Endothelial cell of umbilical vein (primary cell): Measurements from ENCODE around the gene PSMC2. TPM values are rescaled to one million over a fixed set of nuclear protein-coding genes. Genes with fewer than 3 reads are reported as not detected.

Experiments
- Bru-seq: library from RNA; stranded (reverse); fragments of 400-500 nt; gene quantifications from one replicate; lab custom pipeline; 2021; lab: Mats Ljungman, UMichigan
- BruChase-seq, 2 experiments: library from RNA; stranded (reverse); fragments of 400-500 nt; gene quantifications; one replicate each; lab custom pipeline; 2021; lab: Mats Ljungman, UMichigan
- BruUV-seq: library from RNA; stranded (reverse); fragments of 400-500 nt; replicated peaks from 2 replicates; lab custom pipeline; 2021; lab: Mats Ljungman, UMichigan
- CTCF ChIA-PET: fragments of 300-600, 350-600 bp; sonication (Branson Sonifier 250); formaldehyde crosslinking; loops from one replicate; lab custom pipeline; 2021; ENCODE audit warnings: antibody characterized with exemption, inconsistent platforms; lab: Charles Lee
- POLR2A ChIA-PET: fragments of 300-600, 350-600 bp; sonication (Branson Sonifier 250); formaldehyde crosslinking; loops from one replicate; lab custom pipeline; 2021; ENCODE audit warnings: antibody characterized with exemption, inconsistent platforms; lab: Charles Lee
- DNase-seq: peaks from one replicate; pipeline ENCODE4 v3.0.0-alpha.2; 2011; ENCODE audit warnings: low read depth, low spot score
- FAIRE-seq: peaks from 2 replicates; lab custom pipeline; 2011; peaks lifted over from hg19 to GRCh38; lab: Jason Lieb, UNC
- H2AFZ ChIP-seq: 2 replicates; pipeline ENCODE4 v1.6.0; 2012; ENCODE audit warnings: low read depth, low read length, control low read depth, inconsistent platforms
- H3K27ac ChIP-seq: 2 replicates; pipeline ENCODE4 v1.5.1; 2011; ENCODE audit warnings: low read depth, mild to moderate bottlenecking, control low read depth, low read length, moderate library complexity; ENCODE audit not compliant: insufficient read depth
- H3K27me3 ChIP-seq, 2 experiments: 2 replicates each; pipeline versions ENCODE4 v1.6.0 to v1.6.1; 2011; ENCODE audit warnings: low read length in 2 of 2, mixed read lengths in 1 of 2; ENCODE audit not compliant: control insufficient read depth in 2 of 2, insufficient read depth in 2 of 2
- H3K36me3 ChIP-seq, 2 experiments: 2 replicates in 1 of 2; 3 replicates in 1 of 2; pipeline ENCODE4 v1.5.1; 2011; ENCODE audit warnings: low read length in 2 of 2, mild to moderate bottlenecking in 1 of 2, moderate library complexity in 1 of 2; ENCODE audit not compliant: control insufficient read depth in 2 of 2, insufficient read depth in 2 of 2; ENCODE audit errors: extremely low read depth in 1 of 2
- H3K4me1 ChIP-seq: 3 replicates; pipeline ENCODE4 v1.5.1; 2011; ENCODE audit warnings: mild to moderate bottlenecking, low read length; ENCODE audit not compliant: control insufficient read depth, insufficient read depth; ENCODE audit errors: extremely low read depth
- H3K4me2 ChIP-seq: 2 replicates; pipeline ENCODE4 v1.6.1; 2011; ENCODE audit warnings: low read length, control low read depth, mixed read lengths; ENCODE audit not compliant: insufficient read depth
- H3K4me3 ChIP-seq, 3 experiments: fragments of 200-600 bp in 1 of 3; sonication (generic), shearing (Covaris generic) in 1 of 3; replicated peaks in 1 of 3; 2 replicates each; pipeline ENCODE4 v1.5.1; 2011 to 2016; ENCODE audit warnings: control low read depth in 3 of 3, low read length in 3 of 3, mild to moderate bottlenecking in 2 of 3, inconsistent platforms in 1 of 3, low read depth in 1 of 3, moderate library complexity in 1 of 3; ENCODE audit not compliant: insufficient read depth in 1 of 3
- H3K79me2 ChIP-seq: 2 replicates; pipeline ENCODE4 v1.6.0; 2012; ENCODE audit warnings: low read length, inconsistent platforms; ENCODE audit not compliant: control insufficient read depth, insufficient read depth
- H3K9ac ChIP-seq: replicated peaks from 2 replicates; pipeline ENCODE3; 2011; ENCODE audit warnings: low read length, control low read depth; ENCODE audit not compliant: insufficient read depth; ENCODE audit errors: extremely low read depth
- H3K9me1 ChIP-seq: replicated peaks from 3 replicates; pipeline ENCODE4 v1.6.0; 2011; ENCODE audit warnings: mild to moderate bottlenecking, low read length; ENCODE audit not compliant: control insufficient read depth, insufficient read depth; ENCODE audit errors: extremely low read depth
- H3K9me3 ChIP-seq: replicated peaks from 2 replicates; pipeline ENCODE4 v1.5.1; 2012; ENCODE audit warnings: low read length, inconsistent platforms; ENCODE audit not compliant: control insufficient read depth, insufficient read depth
- H4K20me1 ChIP-seq: replicated peaks from 2 replicates; pipeline ENCODE3; 2011; ENCODE audit warnings: mild to moderate bottlenecking, low read length; ENCODE audit not compliant: control insufficient read depth, insufficient read depth; ENCODE audit errors: extremely low read depth
- CTCF ChIP-seq, 2 donors: IDR thresholded peaks; 1 replicate in 1 of 2; 2 replicates in 1 of 2; pipeline ENCODE4 v1.5.1; 2011; ENCODE audit warnings: low read length in 2 of 2, mild to moderate bottlenecking in 2 of 2, moderate library complexity in 2 of 2, control low read depth in 1 of 2, inconsistent platforms in 1 of 2, low read depth in 1 of 2; ENCODE audit not compliant: insufficient read depth in 1 of 2; ENCODE audit errors: extremely low read depth in 1 of 2
- EZH2 ChIP-seq: IDR thresholded peaks from 2 replicates; pipeline ENCODE4 v1.6.1; 2012; ENCODE audit warnings: borderline replicate concordance, low read depth, mild to moderate bottlenecking, moderate library complexity, low read length, inconsistent platforms; ENCODE audit not compliant: severe bottlenecking
- FOS ChIP-seq: IDR thresholded peaks from 2 replicates; pipeline ENCODE4 v1.6.1; 2011; ENCODE audit warnings: mild to moderate bottlenecking, low read length, moderate library complexity, borderline replicate concordance; ENCODE audit not compliant: insufficient read depth
- GATA2 ChIP-seq: IDR thresholded peaks from 2 replicates; pipeline ENCODE4 v1.7.0; 2011; ENCODE audit warnings: low read depth, mild to moderate bottlenecking, moderate library complexity, mixed read lengths, low read length; ENCODE audit not compliant: insufficient read length, insufficient read depth
- JUN ChIP-seq: IDR thresholded peaks from 2 replicates; pipeline ENCODE4 v1.6.1; 2011; ENCODE audit warnings: borderline replicate concordance, low read depth; ENCODE audit not compliant: insufficient read length, insufficient read depth
- MAX ChIP-seq: IDR thresholded peaks from 2 replicates; pipeline ENCODE4 v1.6.1; 2011; ENCODE audit not compliant: insufficient read depth, insufficient read length
- MYC ChIP-seq: IDR thresholded peaks from one replicate; pipeline ENCODE4 v1.6.1; 2011; ENCODE audit warnings: mild to moderate bottlenecking, low read depth, low read length
- POLR2A ChIP-seq: IDR thresholded peaks from 2 replicates; pipeline ENCODE4 v1.6.1; 2012; ENCODE audit warnings: low read depth, mild to moderate bottlenecking, control low read depth, low read length
- POLR2AphosphoS5 ChIP-seq: IDR thresholded peaks from 2 replicates; pipeline ENCODE4 v1.6.1; 2012; ENCODE audit warnings: low read depth, mild to moderate bottlenecking, control low read depth, low read length, moderate library complexity; ENCODE audit not compliant: insufficient read depth
- dilution Hi-C: fragments of 300-500 bp; cut with MboI; formaldehyde crosslinking; loops from one replicate; pipeline ENCODE4 v1.15.0; 2019; ENCODE audit warnings: low sequenced_read_pairs; ENCODE audit not compliant: extremely low pct_ligation_motif_present
- intact Hi-C: fragments of 100-400 bp; cut with micrococcal nuclease; formaldehyde crosslinking; loops from one replicate; pipeline ENCODE4 v1.10.0; 2022
- long read RNA-seq: library from polyadenylated mRNA; stranded (forward); transcript quantifications from one replicate; pipeline ENCODE4 v2.0.0, GENCODE V29; 2021
- polyA minus RNA-seq, 3 experiments: library from RNA; depleted of rRNA, polyadenylated mRNA; stranded (reverse); fragments of >200 nt; gene quantifications; 1 replicate in 1 of 3; 2 replicates in 2 of 3; pipeline ENCODE4 v1.2.3, GENCODE V29; 2011
- polyA plus RNA-seq, 4 experiments: library from polyadenylated mRNA; depleted of rRNA in 3 of 4; stranded (reverse) in 3 of 4; unstranded in 1 of 4; fragments of >200 nt; gene quantifications; 2 replicates each; pipeline versions ENCODE4 v1.2.1 to v1.2.3, GENCODE V29; 2011 to 2012; ENCODE audit warnings: missing spikeins in 1 of 4
- total RNA-seq: library from RNA; stranded (reverse); gene quantifications from 2 replicates; pipeline ENCODE4 v1.2.3, GENCODE V29; 2021

Gene PSMC2
- total RNA-seq (137 and 147 TPM in 2 replicates), polyA plus RNA-seq (80.2 and 109 TPM in 2 replicates), polyA minus RNA-seq (79.0 and 89.8 TPM in 2 replicates), Bru-seq, nascent RNA (percentile 89 among the genes with signal in this experiment), BruChase-seq, experiment 1, labeled RNA remaining after a 6-hour chase (percentile 92 among the genes with signal in this experiment), BruChase-seq, experiment 2, labeled RNA remaining after a 2-hour chase (percentile 84 among the genes with signal in this experiment)
- polyA plus RNA-seq (2011; cell fraction: cytosol; rRNA removed), result 154 and 158 TPM in 2 replicates
- polyA plus RNA-seq (2011; cell fraction: nucleus; rRNA removed), result 140 and 158 TPM in 2 replicates
- polyA plus RNA-seq (2012), result 147 and 245 TPM in 2 replicates
- polyA minus RNA-seq (2011; cell fraction: cytosol; rRNA and poly(A)+ RNA removed), result 55.4 TPM
- 27.0 and 40.6 TPM in 2 replicates for polyA minus RNA-seq (2011; cell fraction: nucleus; rRNA and poly(A)+ RNA removed)
- long read RNA-seq, transcript PSMC2-201 (12 exons, 2,637 nt), result major isoform, 315 of 338 reads
- long read RNA-seq, partial matches to known transcripts, result 8 of 338 reads
- long read RNA-seq, other reads (novel, unspliced or antisense), result 15 of 338 reads

- no peaks in the 10 kb centered on the region for H3K9me1 ChIP-seq
- peak within 1 kb of the TSS; percentile 93 for H3K4me2 ChIP-seq
- H3K36me3 ChIP-seq, result no peaks in the 10 kb centered on the region
- H3K27me3 ChIP-seq, result no peaks in the 10 kb centered on the region
- peak within 1 kb of the TSS; percentile 71 to 89 (median 86) for H3K4me3 ChIP-seq
- DNase-seq (peak; percentile 86), FAIRE-seq (peak; percentile 72)
- H3K4me1 ChIP-seq, result peaks cover 34% of the 10 kb centered on the region
- H4K20me1 ChIP-seq, result no peaks in the 10 kb centered on the region
- peak within 1 kb of the TSS; percentile 53 for H2AFZ ChIP-seq
- H3K9ac ChIP-seq, result peak within 1 kb of the TSS; percentile 94
- dilution Hi-C loops (no loop called here), intact Hi-C loops (no loop called here)
- POLR2A ChIA-PET, result interaction anchor here (0.6 kb wide), 1 partner anchor 1744 kb away, joined by 3 read pairs; no protein-coding TSS in a partner anchor
- no peaks in the 10 kb centered on the region for H3K9me3 ChIP-seq
- CTCF ChIA-PET, result interaction anchor here (0.8 to 1.2 kb wide), 2 partner anchors 19 to 21 kb away, joined by 3 to 4 read pairs; no protein-coding TSS in a partner anchor
- H3K27ac ChIP-seq, result peak within 1 kb of the TSS; percentile 63
- peaks cover 79% of the 10 kb centered on the region for H3K79me2 ChIP-seq
- BruUV-seq, result TSS peak; percentile 55
- TF ChIP-seq CTCF (IDR thresholded peaks at IDR 0.05; ENCODE audit: extremely low read depth in 1 of 2, insufficient read depth in 1 of 2, low read depth in 1 of 2, low read length in 2 of 2) (no peak), GATA2 (no peak), EZH2 (no peak), JUN (no peak), POLR2A (peak; percentile 32), MAX (no peak), MYC (no peak), POLR2AphosphoS5 (peak; percentile 38), FOS (no peak)
Observed at GRCh38 chr7:103347507-103348267, at the start of gene PSMC2. Gene PSMC2, plus strand, starts transcription at chr7:103347643. Its CDS starts 69 bp downstream, at chr7:103347712.
